GDM1 (cell line): ENCODE data around the gene YIPF6.
A peak's percentile ranks its signal among the peaks of the same experiment; 100 is the strongest.
"Not testable (repeated sequence)": the region's sequence is repeated elsewhere in the genome, so short reads cannot be mapped to it uniquely, and the experiment has no call there.

Source experiments
- DNase-seq: peaks from one replicate; lab custom pipeline; 2025; lab: John Stamatoyannopoulos, UW

The YIPF6 gene

GRCh38 chrX:68506649-68507048 lies 7.8 kb downstream of the YIPF6 start:
- no peak for DNase-seq

GRCh38 chrX:68508799-68509198 lies 9.9 kb downstream of the YIPF6 start:
- no peak for DNase-seq

- peak; percentile 12 for DNase-seq
Observed at GRCh38 chrX:68511255-68511654, 12.4 kb downstream of the YIPF6 start.

GRCh38 chrX:68524680-68525079 lies 25.8 kb downstream of the YIPF6 start:
- DNase-seq, result not testable (repeated sequence)

- no peak for DNase-seq
Observed at GRCh38 chrX:68532831-68533533, 34.1 kb downstream of the YIPF6 start.

- DNase-seq, result no peak
Observed at GRCh38 chrX:68533656-68534055, 34.8 kb downstream of the YIPF6 start.

- DNase-seq, result no peak
Observed at GRCh38 chrX:68534691-68535090, 35.8 kb downstream of the YIPF6 start.

- no peak for DNase-seq
Observed at GRCh38 chrX:68536429-68536828, 37.6 kb downstream of the YIPF6 start.

GRCh38 chrX:68536884-68537283 lies 38.0 kb downstream of the YIPF6 start:
- DNase-seq, result no peak

GRCh38 chrX:68550193-68550592 lies 51.3 kb downstream of the YIPF6 start:
- no peak for DNase-seq

GRCh38 chrX:68556036-68556435 lies 57.2 kb downstream of the YIPF6 start:
- no peak for DNase-seq

- DNase-seq, result not testable (repeated sequence)
Observed at GRCh38 chrX:68557126-68557525, 58.3 kb downstream of the YIPF6 start.

- not testable (repeated sequence) for DNase-seq
Observed at GRCh38 chrX:68559905-68560304, 61.1 kb downstream of the YIPF6 start.

- no peak for DNase-seq
Observed at GRCh38 chrX:68568136-68568535, 69.3 kb downstream of the YIPF6 start.

GRCh38 chrX:68570598-68570997 lies 71.7 kb downstream of the YIPF6 start:
- DNase-seq, result no peak

GRCh38 chrX:68571292-68571609 lies 72.4 kb downstream of the YIPF6 start:
- DNase-seq, result no peak

- DNase-seq, result no peak
Observed at GRCh38 chrX:68571610-68572311, 72.9 kb downstream of the YIPF6 start.

- DNase-seq, result no peak
Observed at GRCh38 chrX:68574240-68574639, 75.4 kb downstream of the YIPF6 start.

- no peak for DNase-seq
Observed at GRCh38 chrX:68579810-68580209, 81.0 kb downstream of the YIPF6 start.

- no peak for DNase-seq
Observed at GRCh38 chrX:68584221-68584620, 85.4 kb downstream of the YIPF6 start.
